HEK293T (cell line): Measurements from ENCODE around the gene HDAC8.
"Not testable (repeated sequence)": the region's sequence is repeated elsewhere in the genome, so short reads cannot be mapped to it uniquely, and the experiment has no call there.

ENCODE experiments used
- ARNT ChIP-seq: fragments of 450-650 bp; IDR thresholded peaks from 2 replicates; pipeline ENCODE4 v1.6.1; 2017; ENCODE audit warnings: mild to moderate bottlenecking
- BHLHE40 ChIP-seq: fragments of 450-650 bp; IDR thresholded peaks from 2 replicates; pipeline ENCODE4 v1.6.1; 2016; ENCODE audit warnings: mild to moderate bottlenecking, moderate library complexity, borderline replicate concordance
- CTBP1 ChIP-seq: fragments of 450-650 bp; IDR thresholded peaks from 2 replicates; pipeline ENCODE4 v1.6.1; 2016; ENCODE audit warnings: borderline replicate concordance
- ELF4 ChIP-seq: fragments of 450-650 bp; IDR thresholded peaks from 2 replicates; pipeline ENCODE4 v1.6.1; 2017; ENCODE audit warnings: antibody characterized with exemption
- FOXK2 ChIP-seq: fragments of 450-650 bp; IDR thresholded peaks from 2 replicates; pipeline ENCODE4 v1.6.1; 2016; ENCODE audit warnings: mild to moderate bottlenecking
- FOXM1 ChIP-seq: fragments of 450-650 bp; IDR thresholded peaks from 2 replicates; pipeline ENCODE4 v1.6.1; 2017; ENCODE audit warnings: mild to moderate bottlenecking, borderline replicate concordance
- HDGF ChIP-seq: fragments of 450-650 bp; IDR thresholded peaks from 2 replicates; pipeline ENCODE4 v1.6.1; 2017; ENCODE audit warnings: antibody characterized with exemption, borderline replicate concordance
- L3MBTL2 ChIP-seq: fragments of 450-650 bp; conservative IDR thresholded peaks from 2 replicates; pipeline ENCODE4 v1.6.1; 2016; ENCODE audit warnings: mild to moderate bottlenecking
- LEF1 ChIP-seq: fragments of 450-650 bp; IDR thresholded peaks from 2 replicates; pipeline ENCODE4 v1.6.1; 2017; ENCODE audit warnings: mild to moderate bottlenecking, borderline replicate concordance
- SP1 ChIP-seq: fragments of 450-650 bp; IDR thresholded peaks from 2 replicates; pipeline ENCODE4 v1.6.1; 2017
- SUZ12 ChIP-seq: fragments of 450-650 bp; IDR thresholded peaks from 2 replicates; pipeline ENCODE4 v1.6.1; 2016; ENCODE audit warnings: mild to moderate bottlenecking
- TARDBP ChIP-seq: fragments of 450-650 bp; IDR thresholded peaks from 2 replicates; pipeline ENCODE4 v1.6.1; 2016
- TF ChIP-seq, protein P1 (sequence below): fragments of 450-650 bp; IDR thresholded peaks from 2 replicates; pipeline ENCODE4 v1.6.1; 2016

DNA sequence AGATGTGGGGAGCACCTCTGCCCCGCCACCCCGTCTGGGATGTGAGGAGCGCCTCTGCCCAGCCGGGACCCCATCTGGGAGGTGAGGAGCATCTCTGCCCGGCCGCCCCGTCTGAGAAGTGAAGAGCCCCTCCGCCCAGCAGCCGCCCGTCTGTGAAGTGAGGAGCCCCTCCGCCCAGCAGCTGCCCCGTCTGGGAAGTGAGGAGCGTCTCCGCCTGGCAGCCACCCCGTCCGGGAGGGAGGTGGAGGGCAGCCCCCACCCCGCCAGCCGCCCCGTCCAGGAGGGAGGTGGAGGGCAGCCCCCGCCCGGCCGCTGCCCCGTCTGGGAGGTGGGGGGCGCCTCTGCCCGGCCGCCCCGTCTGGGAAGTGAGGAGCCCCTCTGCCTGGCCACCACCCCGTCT lies 13.0 kb downstream of the HDAC8 start:
- not testable (repeated sequence) for TF ChIP-seq SUZ12, BHLHE40, HDGF, CTBP1, ELF4, FOXK2, ARNT, FOXM1, TARDBP, L3MBTL2, SP1, LEF1
- TF ChIP-seq, protein P1, sequence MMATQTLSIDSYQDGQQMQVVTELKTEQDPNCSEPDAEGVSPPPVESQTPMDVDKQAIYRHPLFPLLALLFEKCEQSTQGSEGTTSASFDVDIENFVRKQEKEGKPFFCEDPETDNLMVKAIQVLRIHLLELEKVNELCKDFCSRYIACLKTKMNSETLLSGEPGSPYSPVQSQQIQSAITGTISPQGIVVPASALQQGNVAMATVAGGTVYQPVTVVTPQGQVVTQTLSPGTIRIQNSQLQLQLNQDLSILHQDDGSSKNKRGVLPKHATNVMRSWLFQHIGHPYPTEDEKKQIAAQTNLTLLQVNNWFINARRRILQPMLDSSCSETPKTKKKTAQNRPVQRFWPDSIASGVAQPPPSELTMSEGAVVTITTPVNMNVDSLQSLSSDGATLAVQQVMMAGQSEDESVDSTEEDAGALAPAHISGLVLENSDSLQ = not testable (repeated sequence)
